WTC11 (cell line): ENCODE results near the gene ALAS1.

Source experiments
- ARID4B ChIP-seq: sonication (generic); formaldehyde crosslinking; IDR thresholded peaks from 2 replicates; pipeline ENCODE4 v1.8.0; 2023; ENCODE audit warnings: missing genetic modification reagents, mild to moderate bottlenecking, borderline replicate concordance
- ATF2 ChIP-seq: sonication (generic); formaldehyde crosslinking; IDR thresholded peaks from 2 replicates; pipeline ENCODE4 v1.8.1; 2022; ENCODE audit warnings: low read depth, missing genetic modification reagents, borderline replicate concordance
- CTCF ChIP-seq: fragments of 200-600 bp; IDR thresholded peaks from 2 replicates; pipeline ENCODE4 v1.8.0; 2022; ENCODE audit warnings: antibody characterized with exemption
- GRHL2 ChIP-seq: fragments of 250-450 bp; sonication (Bioruptor Pico); IDR thresholded peaks from 2 replicates; pipeline ENCODE4 v1.8.0; 2022; ENCODE audit warnings: mild to moderate bottlenecking, moderate library complexity; ENCODE audit not compliant: insufficient replicate concordance, severe bottlenecking
- GTF2I ChIP-seq: fragments of 250-450 bp; sonication (Bioruptor Pico); conservative IDR thresholded peaks from 2 replicates; pipeline ENCODE4 v1.4.0; 2021; ENCODE audit warnings: mild to moderate bottlenecking
- IRF1 ChIP-seq: sonication (generic); formaldehyde crosslinking; IDR thresholded peaks from 2 replicates; pipeline ENCODE4 v1.8.0; 2023; ENCODE audit warnings: missing genetic modification reagents
- JUN ChIP-seq: sonication (generic); formaldehyde crosslinking; IDR thresholded peaks from 2 replicates; pipeline ENCODE4 v1.8.0; 2023; ENCODE audit warnings: mild to moderate bottlenecking, missing genetic modification reagents
- MAX ChIP-seq: sonication (generic); formaldehyde crosslinking; IDR thresholded peaks from 2 replicates; pipeline ENCODE4 v1.8.0; 2022; ENCODE audit warnings: mild to moderate bottlenecking, missing genetic modification reagents
- NFE2L1 ChIP-seq: sonication (generic); formaldehyde crosslinking; IDR thresholded peaks from 2 replicates; pipeline ENCODE4 v1.8.1; 2023; ENCODE audit warnings: missing genetic modification reagents
- NR2C2 ChIP-seq: sonication (generic); formaldehyde crosslinking; IDR thresholded peaks from 2 replicates; pipeline ENCODE4 v1.8.0; 2022; ENCODE audit warnings: mild to moderate bottlenecking, missing genetic modification reagents
- PRRX2 ChIP-seq: fragments of 250-450 bp; sonication (Bioruptor Pico); IDR thresholded peaks from 2 replicates; pipeline ENCODE4 v1.8.0; 2021; ENCODE audit warnings: mild to moderate bottlenecking

- TF ChIP-seq ATF2 (no peak), JUN (CRISPR knock-in tag) (no peak), CTCF (no peak), IRF1 (CRISPR knock-in tag) (no peak), MAX (CRISPR knock-in tag) (no peak; the same call in none of the 2 replicates), NR2C2 (CRISPR knock-in tag) (no peak), PRRX2 (CRISPR knock-in tag) (no peak), NFE2L1 (no peak), GRHL2 (CRISPR knock-in tag) (no peak), ARID4B (CRISPR knock-in tag) (no peak), GTF2I (no peak)
These were observed 44.4 kb upstream of the ALAS1 start for GRCh38 chr3:52153389-52154096.
